Bronchial epithelial cell (primary cell): ENCODE results near the gene TNS3. TPM values are rescaled to one million over a fixed set of nuclear protein-coding genes. Genes with fewer than 3 reads are reported as not detected.

ENCODE experiments used
- DNase-seq: peaks from one replicate; pipeline ENCODE4 v3.0.0-alpha.2; 2010; ENCODE audit warnings: low read depth
- FAIRE-seq: peaks from 2 replicates; lab custom pipeline; 2011; peaks lifted over from hg19 to GRCh38; lab: Jason Lieb, UNC
- H3K27me3 ChIP-seq: 2 replicates; pipeline ENCODE4 v1.5.1; 2011; ENCODE audit warnings: low read length; ENCODE audit not compliant: control insufficient read depth, insufficient read depth
- H3K36me3 ChIP-seq: 2 replicates; pipeline ENCODE4 v1.5.1; 2011; ENCODE audit warnings: low read length; ENCODE audit not compliant: control insufficient read depth, insufficient read depth
- H3K4me3 ChIP-seq: 2 replicates; pipeline ENCODE4 v1.5.1; 2011; ENCODE audit warnings: mild to moderate bottlenecking, low read depth, low read length, control low read depth
- total RNA-seq: library from RNA; depleted of rRNA; stranded (reverse); fragments of >200 nt; gene quantifications from 2 replicates; pipeline ENCODE4 v1.2.1, GENCODE V29; 2014
- TF ChIP-seq, protein P1 (sequence below): IDR thresholded peaks from 2 replicates; pipeline ENCODE4 v1.5.1; 2011; ENCODE audit warnings: mild to moderate bottlenecking, moderate library complexity, low read length, control low read depth, inconsistent platforms; ENCODE audit not compliant: insufficient read depth, severe bottlenecking

Gene TNS3
- total RNA-seq, 1 donor from 2014 or later, result 2.6 TPM

DNA sequence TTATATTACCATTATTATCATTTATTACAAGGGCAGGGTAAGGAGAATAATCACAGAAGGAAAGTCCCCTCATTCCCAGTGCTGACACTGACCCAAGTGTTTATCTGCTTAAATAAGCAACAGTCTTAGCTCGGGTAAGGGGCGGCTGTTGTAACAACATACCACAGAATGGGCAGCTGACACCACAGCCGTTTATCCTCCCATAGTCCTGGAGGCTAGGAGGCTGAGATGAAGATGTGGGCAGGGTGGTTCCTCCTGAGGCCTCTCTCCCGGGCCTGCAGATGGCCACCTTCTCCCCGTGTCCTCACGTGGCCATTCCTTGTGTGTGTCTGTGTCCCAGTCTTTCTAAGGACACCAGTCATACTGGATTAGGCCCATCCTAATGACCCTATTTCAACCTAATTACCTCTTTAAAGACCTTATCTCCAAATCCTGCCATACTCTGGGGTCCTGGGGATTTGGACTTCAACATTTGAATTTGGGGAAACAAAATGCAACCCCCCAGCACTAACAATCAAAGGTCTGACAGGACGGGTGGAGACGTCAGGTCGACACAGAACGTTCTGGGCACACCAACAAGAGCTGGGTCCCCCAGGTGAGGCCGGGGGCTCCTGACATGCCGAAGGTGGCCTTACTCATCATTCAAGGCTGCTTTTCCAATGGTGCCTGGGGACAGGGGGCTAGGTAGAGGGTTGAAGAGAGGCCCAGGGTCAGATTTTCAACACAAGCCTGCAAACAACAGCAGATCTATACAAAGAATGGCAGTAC, 93.5 kb downstream of the TNS3 start:
- TF ChIP-seq, protein P1, sequence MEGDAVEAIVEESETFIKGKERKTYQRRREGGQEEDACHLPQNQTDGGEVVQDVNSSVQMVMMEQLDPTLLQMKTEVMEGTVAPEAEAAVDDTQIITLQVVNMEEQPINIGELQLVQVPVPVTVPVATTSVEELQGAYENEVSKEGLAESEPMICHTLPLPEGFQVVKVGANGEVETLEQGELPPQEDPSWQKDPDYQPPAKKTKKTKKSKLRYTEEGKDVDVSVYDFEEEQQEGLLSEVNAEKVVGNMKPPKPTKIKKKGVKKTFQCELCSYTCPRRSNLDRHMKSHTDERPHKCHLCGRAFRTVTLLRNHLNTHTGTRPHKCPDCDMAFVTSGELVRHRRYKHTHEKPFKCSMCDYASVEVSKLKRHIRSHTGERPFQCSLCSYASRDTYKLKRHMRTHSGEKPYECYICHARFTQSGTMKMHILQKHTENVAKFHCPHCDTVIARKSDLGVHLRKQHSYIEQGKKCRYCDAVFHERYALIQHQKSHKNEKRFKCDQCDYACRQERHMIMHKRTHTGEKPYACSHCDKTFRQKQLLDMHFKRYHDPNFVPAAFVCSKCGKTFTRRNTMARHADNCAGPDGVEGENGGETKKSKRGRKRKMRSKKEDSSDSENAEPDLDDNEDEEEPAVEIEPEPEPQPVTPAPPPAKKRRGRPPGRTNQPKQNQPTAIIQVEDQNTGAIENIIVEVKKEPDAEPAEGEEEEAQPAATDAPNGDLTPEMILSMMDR, result no peak
- Histone ChIP-seq H3K36me3 (no peaks in the 10 kb centered on the region), H3K4me3 (no peak overlapping the region), H3K27me3 (no peaks in the 10 kb centered on the region)
- DNase-seq (no peak), FAIRE-seq (no peak)

DNA sequence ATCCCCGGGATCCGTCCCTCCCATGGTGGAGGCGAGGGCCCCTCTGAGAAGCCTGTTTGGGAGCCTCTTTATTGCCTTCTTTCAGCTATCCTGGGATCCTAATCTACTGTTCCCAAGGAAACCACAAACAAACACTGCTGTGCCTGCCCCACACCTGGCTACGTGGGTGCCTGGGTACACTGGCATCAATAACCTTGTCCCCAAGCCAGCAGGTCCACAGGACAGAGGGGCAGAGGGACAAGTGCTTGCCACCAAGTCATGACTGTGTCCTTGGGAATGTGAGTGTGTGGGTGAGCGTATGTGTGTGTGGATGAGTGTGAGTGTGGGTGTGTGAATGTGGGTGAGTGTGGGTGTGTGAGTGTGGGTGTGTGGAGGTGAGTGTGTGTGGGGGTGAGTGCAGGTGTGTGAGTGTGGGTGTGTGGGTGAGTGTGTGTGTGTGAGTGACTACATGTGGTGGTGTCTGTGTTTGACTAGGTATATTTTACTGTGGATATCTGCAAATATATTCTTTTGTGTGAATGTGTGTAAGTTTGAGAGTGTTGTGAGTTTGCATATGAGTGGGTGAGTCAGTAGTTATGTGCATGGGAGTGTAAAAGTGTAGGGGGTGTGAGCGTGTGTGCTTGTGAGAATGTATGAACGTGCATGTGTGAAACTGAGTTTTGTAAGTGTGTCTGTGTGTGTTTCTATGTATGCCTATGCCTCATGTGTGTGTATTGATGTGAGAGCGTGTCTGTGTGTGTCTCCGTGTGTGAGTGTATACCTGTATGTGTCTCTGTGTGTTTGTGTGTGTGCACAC, 96.1 kb downstream of the TNS3 start:
- H3K27me3 ChIP-seq, result no peaks in the 10 kb centered on the region
- FAIRE-seq (peak; percentile 98), DNase-seq (no peak)
- H3K4me3 ChIP-seq, result no peak overlapping the region
- no peaks in the 10 kb centered on the region for H3K36me3 ChIP-seq
- TF ChIP-seq, protein P1, result no peak

DNA sequence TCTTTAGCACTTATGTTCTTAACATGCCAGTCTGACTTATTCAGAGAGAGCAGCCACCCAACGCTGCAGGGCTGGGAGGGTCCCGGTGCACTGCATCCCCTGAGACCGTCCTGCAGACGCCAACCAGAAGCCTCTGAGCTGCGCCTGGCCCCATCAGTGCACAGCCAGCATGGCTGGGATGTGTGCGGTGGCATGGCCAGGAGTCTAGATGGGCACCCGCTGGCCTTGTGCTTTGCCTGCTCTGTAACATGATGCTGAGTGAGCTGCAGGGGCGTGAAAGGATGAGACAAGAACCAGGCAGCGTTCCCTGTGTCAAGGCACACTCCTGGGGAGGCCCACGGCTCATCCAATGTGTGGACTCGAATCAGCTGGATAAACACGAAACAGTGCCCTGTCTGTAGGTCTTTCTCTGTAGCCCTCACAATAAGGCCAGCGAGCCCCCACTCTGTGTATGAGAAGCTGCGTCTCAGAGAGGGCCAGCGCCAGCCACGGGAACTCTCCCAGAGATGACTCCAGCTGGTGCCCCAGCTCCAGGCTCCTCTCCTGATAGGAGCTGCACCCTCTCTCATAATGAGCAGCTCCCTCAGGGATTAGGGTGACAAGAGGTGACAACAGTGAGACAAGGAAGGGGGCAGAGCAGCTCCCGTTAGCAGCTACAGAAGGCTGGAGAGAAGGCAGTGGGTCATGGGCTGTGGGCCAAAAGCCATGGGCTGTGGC, 96.8 kb downstream of the TNS3 start:
- no peak overlapping the region for H3K4me3 ChIP-seq
- H3K36me3 ChIP-seq, result no peaks in the 10 kb centered on the region
- FAIRE-seq (peak; percentile 36), DNase-seq (no peak)
- TF ChIP-seq, protein P1, result no peak
- no peaks in the 10 kb centered on the region for H3K27me3 ChIP-seq

DNA sequence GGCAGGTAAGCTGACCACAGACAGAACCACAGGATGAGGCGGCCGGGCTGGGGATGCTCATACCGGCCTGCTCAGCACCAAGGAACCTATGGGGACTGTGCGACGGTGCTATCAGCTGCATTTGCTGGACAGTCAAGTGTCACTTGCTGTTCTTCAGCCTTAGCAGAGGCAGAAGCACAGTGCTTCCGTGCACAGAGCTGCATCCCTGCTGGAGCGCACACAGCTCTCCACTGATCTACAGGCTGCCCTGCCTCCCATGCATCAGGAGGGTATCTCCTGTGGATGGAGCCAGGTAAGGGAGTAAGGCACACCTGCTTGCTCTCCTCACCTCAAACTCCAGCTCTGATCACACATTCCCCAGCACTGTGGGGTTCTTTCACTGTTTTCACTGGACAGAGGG, 97.5 kb downstream of the TNS3 start:
- no peaks in the 10 kb centered on the region for H3K27me3 ChIP-seq
- FAIRE-seq (peak; percentile 32), DNase-seq (no peak)
- TF ChIP-seq, protein P1, result no peak
- no peak overlapping the region for H3K4me3 ChIP-seq
- H3K36me3 ChIP-seq, result no peaks in the 10 kb centered on the region

GRCh38 chr7:47483604-47484273, 98.2 kb downstream of the TNS3 start:
- no peak for DNase-seq
- no peaks in the 10 kb centered on the region for H3K36me3 ChIP-seq
- no peaks in the 10 kb centered on the region for H3K27me3 ChIP-seq
- no peak overlapping the region for H3K4me3 ChIP-seq
- TF ChIP-seq, protein P1, result no peak
- FAIRE-seq, result no peak
